H1 (cell line): ENCODE results near the gene CDHR2. TPM values are rescaled to one million over a fixed set of nuclear protein-coding genes. Genes with fewer than 3 reads are reported as not detected.

Source experiments
- CHD7 ChIP-seq: fragments of 300-600 bp; sonication (generic); IDR thresholded peaks from 2 replicates; pipeline ENCODE4 v1.7.1; 2012; ENCODE audit warnings: low read length, moderate library complexity, mild to moderate bottlenecking, inconsistent platforms; ENCODE audit not compliant: insufficient replicate concordance
- SAP30 ChIP-seq: fragments of 300-600 bp; sonication (generic); IDR thresholded peaks from 2 replicates; pipeline ENCODE4 v1.7.1; 2012; ENCODE audit warnings: low read length, moderate library complexity, mild to moderate bottlenecking, inconsistent platforms; ENCODE audit not compliant: insufficient read depth, insufficient replicate concordance
- polyA plus RNA-seq, 7 experiments: library from polyadenylated mRNA; depleted of rRNA in 3 of 7; stranded (reverse) in 5 of 7; unstranded in 2 of 7; fragments of >200 nt in 5 of 7; fragments of 200-250 nt in 2 of 7; gene quantifications; 1 replicate in 5 of 7; 2 replicates in 1 of 7; 4 replicates in 1 of 7; pipeline versions ENCODE4 v1.2.1 to v1.2.3, GENCODE V29; 2011 to 2013; ENCODE audit warnings: missing spikeins in 2 of 7, mixed read lengths in 2 of 7
- total RNA-seq: library from RNA; stranded (reverse); fragmentation: NEBNext Ultra II Directional; extraction: Animal tissue kit (Norgen Biotek cat#: 25700); gene quantifications from 2 replicates; pipeline ENCODE4 v1.2.1, GENCODE V29; 2021
- TF ChIP-seq, protein P1 (sequence below), 3 experiments: IDR thresholded peaks; 1 replicate in 2 of 3; 2 replicates in 1 of 3; pipeline versions ENCODE4 v1.5.1 to v1.6.1; 2011; ENCODE audit warnings: low read length in 3 of 3, mild to moderate bottlenecking in 3 of 3, inconsistent platforms in 2 of 3, low read depth in 1 of 3, moderate library complexity in 1 of 3; ENCODE audit not compliant: insufficient read depth in 1 of 3; ENCODE audit errors: control extremely low read depth in 1 of 3

The CDHR2 gene
- total and polyA plus RNA-seq, 2 of the 8 experiments (the other 6 are each of a cell fraction or from before 2014, with no cell fraction given) = 0.02 to 0.43 TPM

- TF ChIP-seq CHD7 (no peak), SAP30 (no peak)
- TF ChIP-seq, protein P1, sequence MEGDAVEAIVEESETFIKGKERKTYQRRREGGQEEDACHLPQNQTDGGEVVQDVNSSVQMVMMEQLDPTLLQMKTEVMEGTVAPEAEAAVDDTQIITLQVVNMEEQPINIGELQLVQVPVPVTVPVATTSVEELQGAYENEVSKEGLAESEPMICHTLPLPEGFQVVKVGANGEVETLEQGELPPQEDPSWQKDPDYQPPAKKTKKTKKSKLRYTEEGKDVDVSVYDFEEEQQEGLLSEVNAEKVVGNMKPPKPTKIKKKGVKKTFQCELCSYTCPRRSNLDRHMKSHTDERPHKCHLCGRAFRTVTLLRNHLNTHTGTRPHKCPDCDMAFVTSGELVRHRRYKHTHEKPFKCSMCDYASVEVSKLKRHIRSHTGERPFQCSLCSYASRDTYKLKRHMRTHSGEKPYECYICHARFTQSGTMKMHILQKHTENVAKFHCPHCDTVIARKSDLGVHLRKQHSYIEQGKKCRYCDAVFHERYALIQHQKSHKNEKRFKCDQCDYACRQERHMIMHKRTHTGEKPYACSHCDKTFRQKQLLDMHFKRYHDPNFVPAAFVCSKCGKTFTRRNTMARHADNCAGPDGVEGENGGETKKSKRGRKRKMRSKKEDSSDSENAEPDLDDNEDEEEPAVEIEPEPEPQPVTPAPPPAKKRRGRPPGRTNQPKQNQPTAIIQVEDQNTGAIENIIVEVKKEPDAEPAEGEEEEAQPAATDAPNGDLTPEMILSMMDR (IDR thresholded peaks at IDR 0.05; ENCODE audit: control extremely low read depth in 1 of 3, insufficient read depth in 1 of 3, low read depth in 1 of 3, low read length in 3 of 3) = no peak
Measured at GRCh38 chr5:176624938-176625337, 75.8 kb downstream of the CDHR2 start (continued).
